Right atrium auricular region (tissue), 2 donors: ENCODE data around the gene RAD51B. TPM values are rescaled to one million over a fixed set of nuclear protein-coding genes. Genes with fewer than 3 reads are reported as not detected.

ENCODE experiments used
- DNase-seq: peaks from one replicate; pipeline ENCODE4 v3.0.0-alpha.2; 2019; ENCODE audit warnings: low spot score
- H3K27ac ChIP-seq, 2 donors: fragments of 200-600 bp; sonication (generic); 1 replicate in 1 of 2; 2 replicates in 1 of 2; pipeline ENCODE4 v1.5.1; 2016 to 2019
- H3K27me3 ChIP-seq, 2 donors: fragments of 200-600 bp; sonication (generic); one replicate each; pipeline versions ENCODE4 v1.5.1 to v1.6.0; 2017 to 2019
- H3K36me3 ChIP-seq: fragments of 200-600 bp; sonication (generic); one replicate; pipeline ENCODE4 v1.5.1; 2016
- H3K4me1 ChIP-seq, 2 donors: fragments of 200-600 bp; sonication (generic); one replicate each; pipeline versions ENCODE4 v1.5.1 to v1.6.0; 2017 to 2019
- H3K4me3 ChIP-seq, 2 donors: fragments of 200-600 bp; sonication (generic); 1 replicate in 1 of 2; 2 replicates in 1 of 2; pipeline ENCODE4 v1.5.1; 2017 to 2019; ENCODE audit warnings: mild to moderate bottlenecking in 1 of 2, moderate library complexity in 1 of 2
- H3K9me3 ChIP-seq, 2 donors: fragments of 200-600 bp; sonication (generic); one replicate each; pipeline ENCODE4 v1.5.1; 2019
- total RNA-seq, 2 donors: library from RNA; depleted of rRNA; stranded (reverse); fragments of >200 nt; gene quantifications; one replicate each; pipeline ENCODE4 v1.1.0, GENCODE V29; 2016
- TF ChIP-seq, protein P1 (sequence below), 2 donors: fragments of 200-600 bp; sonication (generic); IDR thresholded peaks; one replicate each; pipeline ENCODE4 v1.5.1; 2019; ENCODE audit warnings: antibody characterized with exemption in 2 of 2

RAD51B gene
- total RNA-seq, 2 donors from 2014 or later: 1.2 to 1.5 TPM

DNA sequence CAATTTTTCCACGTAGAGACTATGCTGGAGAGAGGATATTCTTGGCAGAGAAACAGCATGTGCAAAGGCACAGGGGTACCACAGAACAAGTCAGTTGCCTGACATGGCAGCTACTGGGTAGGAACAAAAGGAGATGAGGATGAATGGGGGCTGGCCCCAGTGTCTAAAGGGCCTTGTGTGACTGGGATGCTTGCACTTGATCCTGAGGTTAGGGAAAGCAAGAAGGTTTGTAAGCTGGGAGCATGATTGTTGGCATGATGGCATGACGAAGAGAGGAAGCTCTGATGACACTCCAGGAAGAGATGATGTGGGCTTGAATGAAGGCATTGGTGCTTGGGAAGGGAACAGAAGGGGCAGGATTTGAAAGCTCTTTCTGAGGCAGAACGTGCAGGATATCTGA, 834.2 kb downstream of the RAD51B start:
- no peaks in the 10 kb centered on the region for H3K9me3 ChIP-seq
- no peaks in the 10 kb centered on the region for H3K27me3 ChIP-seq
- TF ChIP-seq, protein P1, sequence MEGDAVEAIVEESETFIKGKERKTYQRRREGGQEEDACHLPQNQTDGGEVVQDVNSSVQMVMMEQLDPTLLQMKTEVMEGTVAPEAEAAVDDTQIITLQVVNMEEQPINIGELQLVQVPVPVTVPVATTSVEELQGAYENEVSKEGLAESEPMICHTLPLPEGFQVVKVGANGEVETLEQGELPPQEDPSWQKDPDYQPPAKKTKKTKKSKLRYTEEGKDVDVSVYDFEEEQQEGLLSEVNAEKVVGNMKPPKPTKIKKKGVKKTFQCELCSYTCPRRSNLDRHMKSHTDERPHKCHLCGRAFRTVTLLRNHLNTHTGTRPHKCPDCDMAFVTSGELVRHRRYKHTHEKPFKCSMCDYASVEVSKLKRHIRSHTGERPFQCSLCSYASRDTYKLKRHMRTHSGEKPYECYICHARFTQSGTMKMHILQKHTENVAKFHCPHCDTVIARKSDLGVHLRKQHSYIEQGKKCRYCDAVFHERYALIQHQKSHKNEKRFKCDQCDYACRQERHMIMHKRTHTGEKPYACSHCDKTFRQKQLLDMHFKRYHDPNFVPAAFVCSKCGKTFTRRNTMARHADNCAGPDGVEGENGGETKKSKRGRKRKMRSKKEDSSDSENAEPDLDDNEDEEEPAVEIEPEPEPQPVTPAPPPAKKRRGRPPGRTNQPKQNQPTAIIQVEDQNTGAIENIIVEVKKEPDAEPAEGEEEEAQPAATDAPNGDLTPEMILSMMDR (IDR thresholded peaks at IDR 0.05): no peak
- no peak overlapping the region for H3K27ac ChIP-seq
- peak; percentile 50 for DNase-seq
- no peaks in the 10 kb centered on the region for H3K36me3 ChIP-seq
- no peak overlapping the region for H3K4me3 ChIP-seq
- peaks cover 0 to 42% of the 10 kb centered on the region in 2 donors for H3K4me1 ChIP-seq

DNA sequence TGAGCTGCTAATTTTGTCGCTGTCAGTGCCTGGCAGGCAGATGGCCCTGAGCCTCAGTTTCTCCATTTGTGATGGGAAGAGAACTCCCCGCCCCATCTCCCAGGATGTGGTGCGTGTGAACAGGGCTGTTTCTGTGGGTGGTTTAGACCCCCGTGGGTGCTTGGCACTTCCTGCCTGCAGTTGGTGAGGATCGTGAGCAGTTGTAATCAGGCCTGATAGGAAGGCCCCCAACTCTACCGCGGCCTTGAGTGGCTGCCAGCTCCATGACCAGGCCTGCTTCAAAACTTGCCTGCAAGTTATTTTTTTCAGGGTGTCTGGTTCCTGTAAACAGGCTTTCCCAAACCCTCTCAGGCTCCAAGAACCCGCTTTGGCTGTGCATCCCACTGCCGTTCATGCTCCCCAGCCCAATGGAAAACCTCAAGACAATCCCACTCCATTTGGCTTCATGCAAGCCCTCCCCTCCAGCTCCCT, 834.9 kb downstream of the RAD51B start:
- peak; percentile 50 for DNase-seq
- Histone ChIP-seq H3K36me3 (no peaks in the 10 kb centered on the region), H3K27ac (no peak overlapping the region), H3K4me1 (peaks cover 0 to 49% of the 10 kb centered on the region in 2 donors), H3K27me3 (no peaks in the 10 kb centered on the region), H3K9me3 (no peaks in the 10 kb centered on the region), H3K4me3 (no peak overlapping the region)
- TF ChIP-seq, protein P1 (IDR thresholded peaks at IDR 0.05): no peak

DNA sequence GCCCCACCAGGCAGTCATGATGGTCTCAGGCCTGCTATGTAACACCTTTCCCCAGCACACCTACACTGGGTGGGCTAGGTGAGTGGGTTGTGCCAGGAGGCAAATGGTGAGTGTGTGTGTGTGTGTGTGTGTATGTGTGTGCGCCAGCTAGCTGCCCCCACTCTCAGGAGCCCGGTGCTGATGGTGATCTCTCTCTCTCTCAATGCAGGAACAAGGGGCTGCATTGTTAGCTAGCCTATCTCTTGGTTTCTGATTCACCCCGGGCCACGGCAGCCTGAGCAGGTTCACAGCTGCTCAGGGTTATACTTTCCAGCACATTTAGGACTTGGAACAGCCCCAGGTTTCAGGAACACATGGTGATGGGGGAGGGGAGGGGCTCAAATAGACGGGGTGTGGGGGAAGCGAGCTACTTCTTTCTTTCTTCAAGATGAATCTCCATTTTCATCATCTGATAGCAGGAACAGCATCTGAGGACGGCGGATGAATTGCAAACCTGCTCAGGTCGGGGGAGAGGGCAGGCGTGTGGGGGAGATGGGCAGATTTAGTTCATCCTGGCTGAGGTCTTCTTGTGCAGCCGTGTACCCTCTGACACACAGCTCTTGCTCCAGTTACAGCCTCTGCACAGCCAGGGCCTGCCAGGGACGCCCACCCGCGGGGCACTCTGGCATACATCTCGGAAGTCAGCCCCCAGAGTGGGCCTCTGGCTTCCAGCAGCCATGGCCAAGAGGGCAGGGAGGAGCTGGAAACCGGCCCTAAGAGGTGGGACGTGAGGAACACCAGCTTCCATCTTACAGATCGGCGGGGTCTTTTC, 835.6 kb downstream of the RAD51B start:
- Histone ChIP-seq H3K4me3 (no peak overlapping the region), H3K27me3 (no peaks in the 10 kb centered on the region), H3K4me1 (peaks cover 0 to 52% of the 10 kb centered on the region in 2 donors), H3K27ac (no peak overlapping the region), H3K9me3 (no peaks in the 10 kb centered on the region), H3K36me3 (no peaks in the 10 kb centered on the region)
- DNase-seq: peak; percentile 57
- TF ChIP-seq, protein P1 (IDR thresholded peaks at IDR 0.05): no peak

DNA sequence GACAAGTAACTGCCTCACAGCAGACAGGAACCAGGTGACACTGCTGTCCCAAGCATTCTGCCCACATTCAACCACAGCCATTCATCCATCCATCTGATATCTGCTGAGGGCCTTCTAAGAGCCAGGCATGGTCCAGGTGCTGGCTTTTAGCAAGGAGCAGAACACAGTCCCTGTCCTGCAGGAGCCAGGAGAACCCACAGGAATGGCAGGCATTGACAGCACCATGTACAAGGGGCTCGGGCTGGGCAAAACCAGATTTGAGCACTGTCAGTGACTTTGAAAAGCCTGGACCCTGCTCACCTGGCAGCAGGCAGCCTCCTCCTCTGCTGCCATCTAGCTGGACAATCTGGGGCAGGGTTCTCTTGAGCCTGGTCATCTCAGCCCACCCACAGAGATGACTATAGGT, 836.3 kb downstream of the RAD51B start:
- Histone ChIP-seq H3K27ac (no peak overlapping the region), H3K4me1 (peaks cover 0 to 46% of the 10 kb centered on the region in 2 donors), H3K4me3 (no peak overlapping the region), H3K9me3 (no peaks in the 10 kb centered on the region), H3K27me3 (no peaks in the 10 kb centered on the region), H3K36me3 (no peaks in the 10 kb centered on the region)
- TF ChIP-seq, protein P1 (IDR thresholded peaks at IDR 0.05): peak; percentile 18 to 53
- DNase-seq: peak; percentile 48

DNA sequence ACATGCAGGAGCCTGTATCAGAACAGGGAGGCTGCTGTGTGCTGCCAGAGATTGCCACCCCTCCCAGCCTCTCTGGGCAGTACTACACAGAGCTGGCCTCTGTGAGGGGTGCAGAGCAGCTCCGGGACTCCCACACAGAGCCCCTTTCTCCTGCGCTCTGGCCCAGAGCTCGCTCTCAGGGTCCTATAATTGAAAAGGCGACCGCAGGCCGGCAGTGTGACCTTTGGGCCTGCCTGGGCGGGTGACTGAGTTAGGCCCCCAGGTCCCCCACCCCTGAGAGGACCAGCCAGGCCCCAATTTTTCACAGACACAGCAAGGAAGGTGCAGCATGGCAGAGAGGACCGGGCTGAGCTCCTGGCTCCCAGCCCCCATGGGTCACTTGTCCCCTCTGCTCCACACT, 836.9 kb downstream of the RAD51B start:
- peak; percentile 50 for DNase-seq

More for the DNA sequence above, 836.9 kb downstream of the RAD51B start:
- Histone ChIP-seq H3K36me3 (no peaks in the 10 kb centered on the region), H3K27me3 (no peaks in the 10 kb centered on the region), H3K4me1 (peaks cover 0 to 41% of the 10 kb centered on the region in 2 donors), H3K4me3 (no peak overlapping the region), H3K9me3 (no peaks in the 10 kb centered on the region), H3K27ac (no peak overlapping the region)
- TF ChIP-seq, protein P1 (IDR thresholded peaks at IDR 0.05): no peak
